ENCODE measurements around the gene MELK. TPM values are rescaled to one million over a fixed set of nuclear protein-coding genes. Genes with fewer than 3 reads are reported as not detected.
"Not testable (repeated sequence)": the region's sequence is repeated elsewhere in the genome, so short reads cannot be mapped to it uniquely, and the experiment has no call there.

Gene MELK
- total RNA-seq, 2 experiments from 2014 or later, result 53.9 to 55.3 TPM

DNA sequence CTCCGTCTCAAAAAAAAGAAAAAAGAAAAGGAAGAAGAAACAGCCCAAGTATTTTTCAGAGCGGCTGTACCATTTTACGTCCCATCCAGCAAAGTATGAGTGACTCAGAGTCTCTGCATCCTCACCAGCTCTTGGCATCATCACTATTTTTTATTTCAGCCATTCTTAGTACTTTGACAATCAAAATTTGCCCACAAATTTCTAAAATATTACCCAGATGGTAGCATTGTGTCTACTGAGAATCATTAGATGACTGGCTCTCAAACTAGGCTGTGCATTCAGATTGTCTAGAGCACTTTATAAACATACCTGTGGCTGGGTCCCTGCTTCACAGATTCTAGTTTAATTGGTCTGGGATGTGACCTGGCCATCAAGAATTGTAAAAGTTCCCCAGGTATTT lies 21.6 kb upstream of the MELK start:
- DNase-seq, result no peak
- Mint-ChIP-seq H3K9me3 (no peaks in the 10 kb centered on the region), H3K36me3 (ENCODE audit: low read depth) (no peaks in the 10 kb centered on the region), H3K4me3 (no peak overlapping the region), H3K27ac (no peak overlapping the region), H3K27me3 (ENCODE audit: low read depth) (no peaks in the 10 kb centered on the region), H3K4me1 (ENCODE audit: low read depth) (peaks cover 1% of the 10 kb centered on the region)
- CTCF ChIA-PET, result interaction anchor here (0.5 to 12.0 kb wide), 2 partner anchors 10 to 145 kb away, joined by 4 to 238 read pairs; no protein-coding TSS in a partner anchor
- intact Hi-C loops (cut with micrococcal nuclease), result no loop called here

- Mint-ChIP-seq H3K27ac (no peak overlapping the region), H3K27me3 (ENCODE audit: low read depth) (no peaks in the 10 kb centered on the region), H3K4me3 (no peak overlapping the region), H3K9me3 (no peaks in the 10 kb centered on the region), H3K4me1 (ENCODE audit: low read depth) (peaks cover 1% of the 10 kb centered on the region), H3K36me3 (ENCODE audit: low read depth) (no peaks in the 10 kb centered on the region)
- intact Hi-C loops (cut with micrococcal nuclease), result no loop called here
- CTCF ChIA-PET, result interaction anchor here (12.0 kb wide), 1 partner anchor 146 kb away, joined by 238 read pairs; no protein-coding TSS in a partner anchor
- DNase-seq, result no peak
Measured at GRCh38 chr9:36551910-36552309, 20.8 kb upstream of the MELK start.

DNA sequence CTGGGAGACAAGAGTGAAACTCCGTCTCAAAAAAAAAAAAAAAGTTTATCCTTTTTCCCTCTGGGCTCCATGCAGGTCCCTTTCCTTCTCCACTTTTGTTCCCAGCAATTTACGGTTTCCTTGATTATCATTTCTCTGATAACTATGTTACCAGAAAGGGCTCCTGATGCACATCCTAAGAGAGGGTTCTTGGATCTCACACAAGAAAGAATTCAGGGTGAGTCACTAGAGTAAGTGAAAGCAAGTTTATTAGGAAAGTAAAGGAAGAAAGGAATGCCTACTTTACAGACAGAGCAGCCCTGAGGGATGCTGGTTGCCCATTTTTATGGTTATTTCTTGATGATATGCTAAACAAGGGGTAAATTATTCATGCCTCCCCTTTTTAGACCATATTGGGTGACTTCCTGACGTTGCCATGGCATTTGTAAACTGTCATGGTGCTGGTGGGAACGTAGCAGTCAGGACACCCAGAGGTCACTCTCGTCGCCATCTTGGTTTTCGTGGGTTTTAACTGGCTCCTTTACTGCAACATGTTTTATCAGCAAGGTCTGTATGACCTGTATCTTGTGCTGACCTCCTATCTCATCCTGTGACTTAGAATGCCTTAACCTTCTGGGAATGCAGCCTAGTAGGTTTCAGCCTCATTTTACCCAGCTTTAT lies 13.5 kb upstream of the MELK start:
- H3K4me3 Mint-ChIP-seq, result no peak overlapping the region

GRCh38 chr9:36560771-36561170 lies 11.9 kb upstream of the MELK start:
- intact Hi-C loops (cut with micrococcal nuclease), result no loop called here
- CTCF ChIA-PET, result interaction anchor here (0.7 to 2.8 kb wide), 3 partner anchors 9 to 182 kb away, joined by 4 to 14 read pairs (median 4); no protein-coding TSS in a partner anchor
- no peaks in the 10 kb centered on the region for H3K4me1 Mint-ChIP-seq (ENCODE audit: low read depth)
- H3K27ac Mint-ChIP-seq, result no peak overlapping the region
- H3K36me3 Mint-ChIP-seq (ENCODE audit: low read depth), result no peaks in the 10 kb centered on the region
- H3K4me3 Mint-ChIP-seq, result no peak overlapping the region
- H3K9me3 Mint-ChIP-seq, result no peaks in the 10 kb centered on the region
- no peak for DNase-seq
- H3K27me3 Mint-ChIP-seq (ENCODE audit: low read depth), result no peaks in the 10 kb centered on the region

More for the DNA sequence above, 13.5 kb upstream of the MELK start:
- Mint-ChIP-seq H3K4me1 (ENCODE audit: low read depth) (peaks cover 1% of the 10 kb centered on the region), H3K9me3 (no peaks in the 10 kb centered on the region), H3K27ac (no peak overlapping the region), H3K36me3 (ENCODE audit: low read depth) (no peaks in the 10 kb centered on the region), H3K27me3 (ENCODE audit: low read depth) (no peaks in the 10 kb centered on the region)
- no peak for DNase-seq
- CTCF ChIA-PET, result interaction anchor here (0.7 to 12.0 kb wide), 4 partner anchors 76 to 153 kb away, joined by 3 to 238 read pairs (median 9); no protein-coding TSS in a partner anchor
- intact Hi-C loops (cut with micrococcal nuclease), result no loop called here

- DNase-seq; H3K9me3 Mint-ChIP-seq; H3K27me3 Mint-ChIP-seq (ENCODE audit: low read depth); H3K4me1 Mint-ChIP-seq (ENCODE audit: low read depth); H3K4me3 Mint-ChIP-seq; H3K27ac Mint-ChIP-seq; H3K36me3 Mint-ChIP-seq (ENCODE audit: low read depth); intact Hi-C loops (cut with micrococcal nuclease): not testable (repeated sequence)
- CTCF ChIA-PET, result interaction anchor here (1.6 kb wide), 1 partner anchor 155 kb away, joined by 4 read pairs; no protein-coding TSS in a partner anchor
Measured at GRCh38 chr9:36562801-36563200, 9.9 kb upstream of the MELK start.

DNA sequence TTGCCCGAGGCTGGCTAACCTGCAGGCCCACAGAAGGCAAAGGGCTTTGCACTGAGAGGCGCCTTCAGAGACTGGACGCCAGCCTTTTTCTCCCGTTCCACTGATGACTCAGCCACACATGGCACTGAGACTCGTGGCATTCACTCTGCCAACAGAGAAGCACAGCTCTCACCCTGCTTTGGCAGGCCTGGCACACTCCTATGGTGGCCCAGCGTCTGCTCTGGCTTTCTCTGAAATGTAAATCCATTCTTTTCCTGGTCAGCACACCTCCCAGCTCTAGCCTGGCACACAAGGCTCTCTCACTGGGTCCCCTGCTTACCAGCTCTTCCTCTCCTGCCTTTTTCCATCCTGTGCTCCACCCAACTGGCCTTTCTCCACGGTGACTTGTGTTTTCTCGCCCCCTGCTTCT lies 5.9 kb upstream of the MELK start:
- Mint-ChIP-seq H3K27me3 (ENCODE audit: low read depth) (no peaks in the 10 kb centered on the region), H3K9me3 (no peaks in the 10 kb centered on the region), H3K4me3 (no peak overlapping the region), H3K36me3 (ENCODE audit: low read depth) (no peaks in the 10 kb centered on the region), H3K4me1 (ENCODE audit: low read depth) (no peaks in the 10 kb centered on the region), H3K27ac (no peak overlapping the region)
- no peak for DNase-seq
- intact Hi-C loops (cut with micrococcal nuclease), result no loop called here
- CTCF ChIA-PET, result interaction anchor here (1.0 to 2.1 kb wide), 2 partner anchors 11 to 119 kb away, joined by 4 to 5 read pairs; no protein-coding TSS in a partner anchor

DNA sequence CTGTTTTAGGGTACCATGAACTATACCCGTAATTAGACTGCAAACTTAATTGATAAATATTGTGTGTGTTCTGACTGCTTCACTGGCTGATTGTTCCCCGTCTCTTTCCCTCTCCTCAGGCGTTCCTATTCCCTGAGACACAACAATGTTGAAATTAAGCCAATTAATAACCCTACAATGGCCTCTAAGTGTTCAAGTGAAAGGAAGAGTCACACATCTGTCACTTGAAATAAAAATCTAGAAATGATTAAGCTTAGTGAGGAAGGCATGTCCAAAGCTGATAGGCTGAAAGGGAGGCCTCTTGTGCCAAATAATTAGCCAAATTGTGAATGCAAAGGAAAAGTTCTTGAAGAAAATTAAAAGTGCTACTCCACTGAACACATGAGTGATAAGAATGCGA lies 4.0 kb upstream of the MELK start:
- H3K4me1 Mint-ChIP-seq (ENCODE audit: low read depth); H3K36me3 Mint-ChIP-seq (ENCODE audit: low read depth); H3K4me3 Mint-ChIP-seq; H3K9me3 Mint-ChIP-seq; H3K27me3 Mint-ChIP-seq (ENCODE audit: low read depth); H3K27ac Mint-ChIP-seq; intact Hi-C loops (cut with micrococcal nuclease); DNase-seq: not testable (repeated sequence)
- CTCF ChIA-PET, result interaction anchor here (1.7 kb wide), 1 partner anchor 12 kb away, joined by 4 read pairs; no protein-coding TSS in a partner anchor

DNA sequence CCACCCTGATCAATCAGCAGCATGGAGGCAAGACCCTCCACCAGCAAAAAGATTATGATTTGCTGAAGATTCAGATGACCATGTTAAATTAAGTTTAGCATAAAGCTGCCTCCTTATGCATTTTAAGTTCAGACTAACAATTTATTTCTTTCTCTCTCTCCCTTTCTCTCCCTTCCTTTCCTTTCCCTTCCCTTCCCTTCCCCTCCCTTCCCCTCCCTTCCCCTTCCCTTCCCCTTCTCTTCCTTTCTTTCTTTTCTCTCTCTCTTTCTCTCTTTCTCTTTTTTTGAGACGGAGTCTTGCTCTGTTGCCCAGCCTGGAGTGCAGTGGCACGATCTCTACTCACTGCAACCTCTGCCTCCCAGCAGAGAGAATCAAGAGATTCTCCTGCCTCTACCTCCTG lies 1.4 kb upstream of the MELK start:
- no peaks in the 10 kb centered on the region for H3K9me3 Mint-ChIP-seq
- intact Hi-C loops (cut with micrococcal nuclease), result loop anchor here (5.0 to 10.0 kb wide), 2 partner anchors 69 to 153 kb away; no protein-coding TSS in a partner anchor
- peaks cover 26% of the 10 kb centered on the region for H3K36me3 Mint-ChIP-seq (ENCODE audit: low read depth)
- no peak for DNase-seq
- no peak overlapping the region for H3K27ac Mint-ChIP-seq
- peaks cover 26% of the 10 kb centered on the region for H3K4me1 Mint-ChIP-seq (ENCODE audit: low read depth)
- no peak overlapping the region for H3K4me3 Mint-ChIP-seq
- H3K27me3 Mint-ChIP-seq (ENCODE audit: low read depth), result no peaks in the 10 kb centered on the region
- CTCF ChIA-PET, result no interaction called here

GRCh38 chr9:36574045-36574444 lies 1.4 kb downstream of the MELK start:
- Mint-ChIP-seq H3K4me3 (peak overlapping the region; percentile 95), H3K36me3 (ENCODE audit: low read depth) (peaks cover 30% of the 10 kb centered on the region), H3K4me1 (ENCODE audit: low read depth) (peaks cover 27% of the 10 kb centered on the region)
- not testable (repeated sequence) for H3K9me3 Mint-ChIP-seq; DNase-seq; H3K27ac Mint-ChIP-seq; H3K27me3 Mint-ChIP-seq (ENCODE audit: low read depth)
- CTCF ChIA-PET, result interaction anchor here (0.9 to 1.8 kb wide), 2 partner anchors 18 to 166 kb away, joined by 3 to 7 read pairs; no protein-coding TSS in a partner anchor
- intact Hi-C loops (cut with micrococcal nuclease), result loop anchor here (5.0 to 10.0 kb wide), 2 partner anchors 72 to 151 kb away; no protein-coding TSS in a partner anchor

DNA sequence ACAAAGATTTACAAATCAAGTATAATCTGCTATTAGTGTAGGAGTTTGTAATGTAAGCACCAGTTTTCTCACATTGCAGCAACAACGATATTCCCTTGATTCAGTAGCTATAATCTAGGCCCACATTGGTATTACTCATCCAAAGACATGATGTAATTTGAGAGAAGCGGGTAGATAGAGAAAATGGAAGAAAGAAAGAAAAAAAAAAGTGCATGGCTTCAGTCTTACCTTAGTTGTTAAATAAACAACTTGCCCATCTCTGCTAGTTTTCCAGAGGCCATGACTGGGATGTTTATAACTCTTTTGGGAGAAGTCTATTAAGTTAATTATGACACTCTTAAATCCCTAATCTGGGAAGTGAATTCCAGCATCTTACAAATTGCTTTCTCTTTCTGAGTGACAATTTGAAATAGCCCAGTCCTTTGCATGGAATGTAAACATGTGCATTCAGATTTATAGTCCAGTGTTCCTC lies 2.8 kb downstream of the MELK start:
- Mint-ChIP-seq H3K4me3 (peak overlapping the region; percentile 2), H3K27ac (no peak overlapping the region), H3K27me3 (ENCODE audit: low read depth) (no peaks in the 10 kb centered on the region), H3K9me3 (no peaks in the 10 kb centered on the region), H3K4me1 (ENCODE audit: low read depth) (peaks cover 29% of the 10 kb centered on the region), H3K36me3 (ENCODE audit: low read depth) (peaks cover 33% of the 10 kb centered on the region)
- intact Hi-C loops (cut with micrococcal nuclease), result loop anchor here (10.0 kb wide), 1 partner anchor 149 kb away; no protein-coding TSS in a partner anchor
- no peak for DNase-seq
- CTCF ChIA-PET, result interaction anchor here (0.7 to 1.8 kb wide), 2 partner anchors 168 to 1243 kb away, joined by 3 to 7 read pairs; no protein-coding TSS in a partner anchor

DNA sequence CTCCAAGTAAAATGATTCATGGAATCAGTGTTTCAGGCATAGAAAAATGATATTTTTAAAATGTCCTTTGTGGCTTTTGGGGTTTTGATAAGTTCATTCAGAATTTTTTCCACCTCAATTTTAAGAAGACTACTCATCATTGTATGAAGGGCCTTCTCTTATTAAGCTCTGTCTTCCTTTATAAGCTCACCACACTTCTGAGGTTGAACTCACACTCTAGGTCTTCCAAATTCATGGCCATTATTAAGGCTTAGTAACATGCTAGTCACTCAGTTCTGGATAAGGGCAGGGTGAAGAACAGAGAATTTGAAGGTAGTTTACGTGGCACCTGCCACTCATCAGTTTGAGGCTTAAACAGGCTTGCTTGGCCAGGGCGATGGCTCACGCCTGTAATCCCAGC lies 4.2 kb downstream of the MELK start:
- no peaks in the 10 kb centered on the region for H3K9me3 Mint-ChIP-seq
- intact Hi-C loops (cut with micrococcal nuclease), result loop anchor here (10.0 kb wide), 1 partner anchor 148 kb away; no protein-coding TSS in a partner anchor
- DNase-seq, result no peak
- peaks cover 29% of the 10 kb centered on the region for H3K4me1 Mint-ChIP-seq (ENCODE audit: low read depth)
- H3K4me3 Mint-ChIP-seq, result no peak overlapping the region
- CTCF ChIA-PET, result no interaction called here
- peaks cover 39% of the 10 kb centered on the region for H3K36me3 Mint-ChIP-seq (ENCODE audit: low read depth)
- H3K27ac Mint-ChIP-seq, result no peak overlapping the region
- no peaks in the 10 kb centered on the region for H3K27me3 Mint-ChIP-seq (ENCODE audit: low read depth)

DNA sequence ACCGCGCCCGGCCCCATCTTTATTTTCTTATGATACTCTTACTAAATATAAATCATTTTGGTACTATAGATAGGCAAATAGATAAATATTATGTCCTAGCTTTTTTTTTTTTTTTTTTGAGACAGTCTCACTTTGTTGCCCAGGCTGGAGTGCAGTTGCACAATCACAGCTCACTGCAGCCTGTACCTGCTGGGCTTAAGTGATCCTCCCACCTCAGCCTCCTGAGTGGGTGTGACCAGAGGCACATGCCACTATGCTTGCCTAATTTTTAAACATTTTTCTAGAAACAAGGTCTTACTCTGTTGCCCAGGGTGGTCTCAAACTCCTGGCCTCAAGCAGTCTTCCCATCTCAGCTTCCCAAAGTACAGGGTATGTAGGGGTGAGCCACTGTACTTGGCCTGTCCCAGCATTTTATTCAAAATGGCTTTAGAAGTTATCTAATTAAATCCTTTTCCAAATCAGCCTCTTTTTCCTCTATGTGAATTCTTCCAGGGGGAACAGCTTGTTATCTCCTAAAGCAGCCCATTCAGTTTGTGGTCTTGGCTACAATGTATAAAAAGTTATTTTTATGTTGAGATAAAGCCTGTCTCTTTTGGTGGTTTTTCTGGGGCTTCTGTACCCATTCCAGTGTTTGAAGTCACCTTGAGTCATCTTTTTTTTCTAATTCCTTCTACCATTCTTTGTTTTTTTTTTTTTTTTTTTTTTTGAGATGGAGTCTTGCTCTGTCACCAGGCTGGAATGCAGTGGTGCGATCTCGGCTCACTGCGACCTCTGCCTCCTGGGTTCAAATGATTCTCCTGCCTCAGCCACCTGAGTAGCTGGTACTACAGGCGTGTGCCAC lies 12.1 kb downstream of the MELK start:
- Mint-ChIP-seq H3K4me3 (no peak overlapping the region), H3K27me3 (ENCODE audit: low read depth) (no peaks in the 10 kb centered on the region), H3K9me3 (no peaks in the 10 kb centered on the region), H3K4me1 (ENCODE audit: low read depth) (no peaks in the 10 kb centered on the region), H3K36me3 (ENCODE audit: low read depth) (peaks cover 33% of the 10 kb centered on the region), H3K27ac (no peak overlapping the region)
- CTCF ChIA-PET, result no interaction called here
- intact Hi-C loops (cut with micrococcal nuclease), result no loop called here
- no peak for DNase-seq
